GM12878 (cell line): ENCODE data around the gene FOXP1. TPM values are rescaled to one million over a fixed set of nuclear protein-coding genes. Genes with fewer than 3 reads are reported as not detected.

Experiments
- BCLAF1 ChIP-seq: fragments of 450-650 bp; IDR thresholded peaks from 2 replicates; pipeline ENCODE4 v1.6.1; 2017; ENCODE audit warnings: antibody characterized with exemption, mild to moderate bottlenecking, moderate library complexity
- BMI1 ChIP-seq: fragments of 450-650 bp; IDR thresholded peaks from 2 replicates; pipeline ENCODE4 v1.6.1; 2016; ENCODE audit warnings: mild to moderate bottlenecking, moderate library complexity, borderline replicate concordance
- BRCA1 ChIP-seq: IDR thresholded peaks from 2 replicates; pipeline ENCODE4 v1.6.1; 2011; ENCODE audit warnings: low read depth, low read length, improper control_type of control experiment
- CBX5 ChIP-seq: sonication (generic); IDR thresholded peaks from 2 replicates; pipeline ENCODE4 v1.6.1; 2016; ENCODE audit warnings: low read depth, moderate library complexity, mild to moderate bottlenecking, inconsistent platforms
- CEBPZ ChIP-seq: fragments of 150-350 bp; IDR thresholded peaks from 2 replicates; pipeline ENCODE4 v1.6.1; 2016; ENCODE audit warnings: low read depth, low read length
- E2F8 ChIP-seq: fragments of 450-650 bp; IDR thresholded peaks from 2 replicates; pipeline ENCODE4 v1.6.1; 2018; ENCODE audit warnings: mild to moderate bottlenecking, low read depth, moderate library complexity; ENCODE audit not compliant: partially characterized antibody
- EED ChIP-seq: sonication (generic); IDR thresholded peaks from 2 replicates; pipeline ENCODE4 v1.6.1; 2016; ENCODE audit warnings: antibody characterized with exemption, low read depth
- HCFC1 ChIP-seq: fragments of 150-350 bp; IDR thresholded peaks from 2 replicates; pipeline ENCODE4 v1.6.1; 2014; ENCODE audit warnings: low read length
- MTA2 ChIP-seq: fragments of 450-650 bp; IDR thresholded peaks from 2 replicates; pipeline ENCODE4 v1.6.1; 2016; ENCODE audit warnings: low read depth, mild to moderate bottlenecking, moderate library complexity
- POLR2A ChIP-seq: IDR thresholded peaks from 2 replicates; pipeline ENCODE4 v1.6.1; 2011; ENCODE audit warnings: low read depth, mild to moderate bottlenecking, low read length
- RAD51 ChIP-seq: fragments of 450-650 bp; IDR thresholded peaks from 2 replicates; pipeline ENCODE4 v1.6.1; 2016; ENCODE audit warnings: moderate library complexity, mild to moderate bottlenecking, inconsistent platforms
- SIN3A ChIP-seq: IDR thresholded peaks from 2 replicates; pipeline ENCODE4 v1.6.1; 2012; ENCODE audit warnings: low read depth, low read length, improper control_type of control experiment
- SIX5 ChIP-seq: IDR thresholded peaks from 2 replicates; pipeline ENCODE4 v1.6.1; 2011; ENCODE audit warnings: mild to moderate bottlenecking, low read depth, low read length, moderate library complexity; ENCODE audit not compliant: severe bottlenecking
- SPI1 ChIP-seq: IDR thresholded peaks from 2 replicates; pipeline ENCODE4 v1.6.1; 2011; ENCODE audit warnings: low read depth, mild to moderate bottlenecking, low read length, moderate library complexity, borderline replicate concordance; ENCODE audit not compliant: insufficient read depth
- TAF1 ChIP-seq: IDR thresholded peaks from 2 replicates; pipeline ENCODE4 v1.6.1; 2011; ENCODE audit warnings: mild to moderate bottlenecking, low read depth, low read length, borderline replicate concordance
- TARDBP ChIP-seq: IDR thresholded peaks from 2 replicates; pipeline ENCODE4 v1.6.1; 2016; ENCODE audit warnings: borderline replicate concordance
- ZZZ3 ChIP-seq: IDR thresholded peaks from 2 replicates; pipeline ENCODE4 v1.6.1; 2011; ENCODE audit warnings: low read depth; ENCODE audit not compliant: control insufficient read depth, insufficient read length
- polyA plus RNA-seq, 11 experiments: library from polyadenylated mRNA; depleted of rRNA in 4 of 11; unstranded in 6 of 11; stranded (reverse) in 5 of 11; fragments of >200 nt; fragmentation: Nextera tagmentation in 4 of 11; fragmentation: Illumina TruSeq in 1 of 11; extraction: Ambion mirVana in 4 of 11; extraction: Trizol in 1 of 11; gene quantifications; 1 replicate in 1 of 11; 2 replicates in 10 of 11; pipeline versions ENCODE4 v1.2.1 to v1.2.3, GENCODE V29; 2011 to 2016; ENCODE audit warnings: inconsistent platforms in 2 of 11, missing spikeins in 2 of 11, low read depth in 1 of 11
- total RNA-seq, 4 experiments: library from RNA; depleted of rRNA in 3 of 4; stranded (reverse); fragments of >200 nt in 3 of 4; fragmentation: Illumina TruSeq in 1 of 4; extraction: Trizol in 1 of 4; gene quantifications; 2 replicates each; pipeline versions ENCODE4 v1.2.1 to v1.2.3, GENCODE V29; 2013 to 2021

Gene FOXP1
- total and polyA plus RNA-seq, 10 of the 15 experiments (the other 5 are each of a cell fraction or from before 2014, with no cell fraction given), result 0.05 to 1.6 (median 0.20) TPM; not detected in 1

- TF ChIP-seq CBX5 (peak; percentile 50; the same call in 1 of the 2 replicates), CEBPZ (no peak), SIX5 (no peak), TAF1 (no peak), SPI1 (peak; percentile 87; the same call in 1 of the 2 replicates), ZZZ3 (no peak), MTA2 (peak; percentile 66; the same call in 1 of the 2 replicates), EED (peak; percentile 73), BMI1 (no peak), BCLAF1 (no peak), SIN3A (no peak), POLR2A (no peak), RAD51 (no peak), TARDBP (no peak), BRCA1 (no peak), E2F8 (no peak), HCFC1 (no peak)
- TF ChIP-seq, all 136 proteins: peak for 31
Measured at GRCh38 chr3:71444028-71444860, 139.3 kb downstream of the FOXP1 start (continued).
